ENCODE results near the gene PIK3CB.

The PIK3CB gene

GRCh38 chr3:138834596-138835396, at the start of gene PIK3CB:
Gene PIK3CB (minus strand): TSS chr3:138834928. CDS start chr3:138759343, 75,585 bp downstream.
- DNase-seq (ENCODE audit: low spot score) = peak; percentile 88

GRCh38 chr3:138881233-138881632, 46.5 kb upstream of the PIK3CB start:
- DNase-seq (ENCODE audit: low spot score) = no peak

- no peak for DNase-seq (ENCODE audit: low spot score)
Measured at GRCh38 chr3:138879541-138880380, 45.0 kb upstream of the PIK3CB start.

GRCh38 chr3:138877226-138877625, 42.5 kb upstream of the PIK3CB start:
- no peak for DNase-seq (ENCODE audit: low spot score)

GRCh38 chr3:138875754-138876664, 41.3 kb upstream of the PIK3CB start:
- no peak for DNase-seq (ENCODE audit: low spot score)

GRCh38 chr3:138875096-138875753, 40.5 kb upstream of the PIK3CB start:
- no peak for DNase-seq (ENCODE audit: low spot score)

- DNase-seq (ENCODE audit: low spot score) = no peak
Measured at GRCh38 chr3:138873471-138874278, 38.9 kb upstream of the PIK3CB start.

- DNase-seq (ENCODE audit: low spot score) = no peak
Measured at GRCh38 chr3:138872632-138873031, 37.9 kb upstream of the PIK3CB start.

- no peak for DNase-seq (ENCODE audit: low spot score)
Measured at GRCh38 chr3:138867996-138868395, 33.3 kb upstream of the PIK3CB start.

- no peak for DNase-seq (ENCODE audit: low spot score)
Measured at GRCh38 chr3:138863776-138864113, 29.0 kb upstream of the PIK3CB start.

- DNase-seq (ENCODE audit: low spot score) = peak; percentile 70
Measured at GRCh38 chr3:138862924-138863775, 28.4 kb upstream of the PIK3CB start.

GRCh38 chr3:138862531-138862923, 27.8 kb upstream of the PIK3CB start:
- no peak for DNase-seq (ENCODE audit: low spot score)

- DNase-seq (ENCODE audit: low spot score) = no peak
Measured at GRCh38 chr3:138861798-138862197, 27.1 kb upstream of the PIK3CB start.

GRCh38 chr3:138856799-138857198, 22.1 kb upstream of the PIK3CB start:
- DNase-seq (ENCODE audit: low spot score) = no peak

- DNase-seq (ENCODE audit: low spot score) = no peak
Measured at GRCh38 chr3:138854940-138855339, 20.2 kb upstream of the PIK3CB start.

- no peak for DNase-seq (ENCODE audit: low spot score)
Measured at GRCh38 chr3:138854204-138854603, 19.5 kb upstream of the PIK3CB start.

GRCh38 chr3:138850151-138850550, 15.4 kb upstream of the PIK3CB start:
- DNase-seq (ENCODE audit: low spot score) = no peak

GRCh38 chr3:138849222-138849940, 14.7 kb upstream of the PIK3CB start:
- no peak for DNase-seq (ENCODE audit: low spot score)

GRCh38 chr3:138848696-138849095, 14.0 kb upstream of the PIK3CB start:
- no peak for DNase-seq (ENCODE audit: low spot score)
